WTC11 (cell line): Measurements from ENCODE around the gene HLA-DMA. TPM values are rescaled to one million over a fixed set of nuclear protein-coding genes. Genes with fewer than 3 reads are reported as not detected.

Experiments used
- ATAC-seq: fragments of 200-7000 bp; cut with Tn5 transposase; 2 replicates; pipeline ENCODE4 v1.10.0; 2021; ENCODE audit warnings: mild to moderate bottlenecking, moderate library complexity
- CTCF ChIA-PET: fragments of 300-600 bp; sonication (Branson Sonifier 250); formaldehyde crosslinking; loops from one replicate; lab custom pipeline; 2021; ENCODE audit warnings: antibody characterized with exemption; lab: Charles Lee
- POLR2A ChIA-PET: fragments of 350-600 bp; sonication (Branson Sonifier 250); formaldehyde crosslinking; loops from one replicate; lab custom pipeline; 2021; ENCODE audit warnings: antibody characterized with exemption; lab: Charles Lee
- DNase-seq: peaks from one replicate; pipeline ENCODE4 v3.0.0; 2021; ENCODE audit warnings: low spot score
- H3K27ac Mint-ChIP-seq: 2 replicates; pipeline ENCODE4 v1.8.0; 2021; ENCODE audit warnings: mixed read lengths
- H3K27me3 Mint-ChIP-seq: 2 replicates; pipeline ENCODE4 v1.8.0; 2021; ENCODE audit warnings: low read depth, mild to moderate bottlenecking, moderate library complexity, mixed read lengths
- H3K36me3 Mint-ChIP-seq: 2 replicates; pipeline ENCODE4 v1.8.0; 2021; ENCODE audit warnings: mixed read lengths
- H3K4me1 Mint-ChIP-seq: 2 replicates; pipeline ENCODE4 v1.8.0; 2022; ENCODE audit warnings: mixed read lengths
- H3K4me3 Mint-ChIP-seq: 2 replicates; pipeline ENCODE4 v1.8.0; 2021; ENCODE audit warnings: mild to moderate bottlenecking, moderate library complexity, mixed read lengths
- H3K9me3 Mint-ChIP-seq: 2 replicates; pipeline ENCODE4 v1.8.0; 2021; ENCODE audit warnings: mixed read lengths
- ERG ChIP-seq: fragments of 250-450 bp; sonication (Bioruptor Pico); IDR thresholded peaks from 2 replicates; pipeline ENCODE4 v1.8.0; 2021; ENCODE audit warnings: mild to moderate bottlenecking
- HMGXB4 ChIP-seq: sonication (generic); formaldehyde crosslinking; IDR thresholded peaks from 2 replicates; pipeline ENCODE4 v1.8.1; 2023; ENCODE audit warnings: mild to moderate bottlenecking, moderate library complexity, missing genetic modification reagents
- IRF2 ChIP-seq: sonication (generic); formaldehyde crosslinking; IDR thresholded peaks from 2 replicates; pipeline ENCODE4 v1.8.0; 2022; ENCODE audit warnings: low read depth, missing genetic modification reagents, borderline replicate concordance
- MAX ChIP-seq: sonication (generic); formaldehyde crosslinking; IDR thresholded peaks from 2 replicates; pipeline ENCODE4 v1.8.0; 2022; ENCODE audit warnings: mild to moderate bottlenecking, missing genetic modification reagents
- MLX ChIP-seq: sonication (generic); formaldehyde crosslinking; IDR thresholded peaks from 2 replicates; pipeline ENCODE4 v1.8.1; 2023; ENCODE audit warnings: mild to moderate bottlenecking, missing genetic modification reagents, moderate library complexity
- PRRX2 ChIP-seq: fragments of 250-450 bp; sonication (Bioruptor Pico); IDR thresholded peaks from 2 replicates; pipeline ENCODE4 v1.8.0; 2021; ENCODE audit warnings: mild to moderate bottlenecking
- ZNF219 ChIP-seq: sonication (generic); formaldehyde crosslinking; IDR thresholded peaks from 2 replicates; pipeline ENCODE4 v1.8.0; 2023; ENCODE audit warnings: missing genetic modification reagents, mild to moderate bottlenecking, borderline replicate concordance
- total RNA-seq: library from RNA; stranded (reverse); gene quantifications from 3 replicates; pipeline ENCODE4 v1.2.3, GENCODE V29; 2021
- TF ChIP-seq, protein P1 (sequence below): fragments of 250-450 bp; sonication (Bioruptor Pico); IDR thresholded peaks from 2 replicates; pipeline ENCODE4 v1.9.0; 2021; ENCODE audit warnings: mild to moderate bottlenecking
- TF ChIP-seq, protein P2 (sequence below): sonication (generic); formaldehyde crosslinking; IDR thresholded peaks from 2 replicates; pipeline ENCODE4 v1.8.0; 2023; ENCODE audit warnings: mild to moderate bottlenecking, missing genetic modification reagents
- TF ChIP-seq, protein P3 (sequence below): sonication (generic); formaldehyde crosslinking; IDR thresholded peaks from 2 replicates; pipeline ENCODE4 v1.8.1; 2023; ENCODE audit warnings: mild to moderate bottlenecking, missing genetic modification reagents, borderline replicate concordance
- TF ChIP-seq, protein P4 (sequence below): sonication (generic); formaldehyde crosslinking; IDR thresholded peaks from 2 replicates; pipeline ENCODE4 v1.8.0; 2022; ENCODE audit warnings: mild to moderate bottlenecking, missing genetic modification reagents
- TF ChIP-seq, protein P5 (sequence below): sonication (generic); formaldehyde crosslinking; IDR thresholded peaks from 2 replicates; pipeline ENCODE4 v1.8.1; 2023; ENCODE audit warnings: mild to moderate bottlenecking, missing genetic modification reagents

Gene HLA-DMA
- total RNA-seq, 1 experiment from 2014 or later: 6.6 TPM

- TF ChIP-seq MAX (CRISPR knock-in tag) (no peak), ERG (CRISPR knock-in tag) (no peak), ZNF219 (CRISPR knock-in tag) (no peak), HMGXB4 (CRISPR knock-in tag) (no peak), PRRX2 (CRISPR knock-in tag) (no peak), IRF2 (CRISPR knock-in tag) (no peak), MLX (CRISPR knock-in tag) (no peak)
- TF ChIP-seq, protein P1, sequence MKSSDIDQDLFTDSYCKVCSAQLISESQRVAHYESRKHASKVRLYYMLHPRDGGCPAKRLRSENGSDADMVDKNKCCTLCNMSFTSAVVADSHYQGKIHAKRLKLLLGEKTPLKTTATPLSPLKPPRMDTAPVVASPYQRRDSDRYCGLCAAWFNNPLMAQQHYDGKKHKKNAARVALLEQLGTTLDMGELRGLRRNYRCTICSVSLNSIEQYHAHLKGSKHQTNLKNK (CRISPR knock-in tag): no peak
- TF ChIP-seq, protein P2, sequence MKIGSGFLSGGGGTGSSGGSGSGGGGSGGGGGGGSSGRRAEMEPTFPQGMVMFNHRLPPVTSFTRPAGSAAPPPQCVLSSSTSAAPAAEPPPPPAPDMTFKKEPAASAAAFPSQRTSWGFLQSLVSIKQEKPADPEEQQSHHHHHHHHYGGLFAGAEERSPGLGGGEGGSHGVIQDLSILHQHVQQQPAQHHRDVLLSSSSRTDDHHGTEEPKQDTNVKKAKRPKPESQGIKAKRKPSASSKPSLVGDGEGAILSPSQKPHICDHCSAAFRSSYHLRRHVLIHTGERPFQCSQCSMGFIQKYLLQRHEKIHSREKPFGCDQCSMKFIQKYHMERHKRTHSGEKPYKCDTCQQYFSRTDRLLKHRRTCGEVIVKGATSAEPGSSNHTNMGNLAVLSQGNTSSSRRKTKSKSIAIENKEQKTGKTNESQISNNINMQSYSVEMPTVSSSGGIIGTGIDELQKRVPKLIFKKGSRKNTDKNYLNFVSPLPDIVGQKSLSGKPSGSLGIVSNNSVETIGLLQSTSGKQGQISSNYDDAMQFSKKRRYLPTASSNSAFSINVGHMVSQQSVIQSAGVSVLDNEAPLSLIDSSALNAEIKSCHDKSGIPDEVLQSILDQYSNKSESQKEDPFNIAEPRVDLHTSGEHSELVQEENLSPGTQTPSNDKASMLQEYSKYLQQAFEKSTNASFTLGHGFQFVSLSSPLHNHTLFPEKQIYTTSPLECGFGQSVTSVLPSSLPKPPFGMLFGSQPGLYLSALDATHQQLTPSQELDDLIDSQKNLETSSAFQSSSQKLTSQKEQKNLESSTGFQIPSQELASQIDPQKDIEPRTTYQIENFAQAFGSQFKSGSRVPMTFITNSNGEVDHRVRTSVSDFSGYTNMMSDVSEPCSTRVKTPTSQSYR (CRISPR knock-in tag): no peak
- TF ChIP-seq, protein P3, sequence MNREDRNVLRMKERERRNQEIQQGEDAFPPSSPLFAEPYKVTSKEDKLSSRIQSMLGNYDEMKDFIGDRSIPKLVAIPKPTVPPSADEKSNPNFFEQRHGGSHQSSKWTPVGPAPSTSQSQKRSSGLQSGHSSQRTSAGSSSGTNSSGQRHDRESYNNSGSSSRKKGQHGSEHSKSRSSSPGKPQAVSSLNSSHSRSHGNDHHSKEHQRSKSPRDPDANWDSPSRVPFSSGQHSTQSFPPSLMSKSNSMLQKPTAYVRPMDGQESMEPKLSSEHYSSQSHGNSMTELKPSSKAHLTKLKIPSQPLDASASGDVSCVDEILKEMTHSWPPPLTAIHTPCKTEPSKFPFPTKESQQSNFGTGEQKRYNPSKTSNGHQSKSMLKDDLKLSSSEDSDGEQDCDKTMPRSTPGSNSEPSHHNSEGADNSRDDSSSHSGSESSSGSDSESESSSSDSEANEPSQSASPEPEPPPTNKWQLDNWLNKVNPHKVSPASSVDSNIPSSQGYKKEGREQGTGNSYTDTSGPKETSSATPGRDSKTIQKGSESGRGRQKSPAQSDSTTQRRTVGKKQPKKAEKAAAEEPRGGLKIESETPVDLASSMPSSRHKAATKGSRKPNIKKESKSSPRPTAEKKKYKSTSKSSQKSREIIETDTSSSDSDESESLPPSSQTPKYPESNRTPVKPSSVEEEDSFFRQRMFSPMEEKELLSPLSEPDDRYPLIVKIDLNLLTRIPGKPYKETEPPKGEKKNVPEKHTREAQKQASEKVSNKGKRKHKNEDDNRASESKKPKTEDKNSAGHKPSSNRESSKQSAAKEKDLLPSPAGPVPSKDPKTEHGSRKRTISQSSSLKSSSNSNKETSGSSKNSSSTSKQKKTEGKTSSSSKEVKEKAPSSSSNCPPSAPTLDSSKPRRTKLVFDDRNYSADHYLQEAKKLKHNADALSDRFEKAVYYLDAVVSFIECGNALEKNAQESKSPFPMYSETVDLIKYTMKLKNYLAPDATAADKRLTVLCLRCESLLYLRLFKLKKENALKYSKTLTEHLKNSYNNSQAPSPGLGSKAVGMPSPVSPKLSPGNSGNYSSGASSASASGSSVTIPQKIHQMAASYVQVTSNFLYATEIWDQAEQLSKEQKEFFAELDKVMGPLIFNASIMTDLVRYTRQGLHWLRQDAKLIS: no peak
- TF ChIP-seq, protein P4, sequence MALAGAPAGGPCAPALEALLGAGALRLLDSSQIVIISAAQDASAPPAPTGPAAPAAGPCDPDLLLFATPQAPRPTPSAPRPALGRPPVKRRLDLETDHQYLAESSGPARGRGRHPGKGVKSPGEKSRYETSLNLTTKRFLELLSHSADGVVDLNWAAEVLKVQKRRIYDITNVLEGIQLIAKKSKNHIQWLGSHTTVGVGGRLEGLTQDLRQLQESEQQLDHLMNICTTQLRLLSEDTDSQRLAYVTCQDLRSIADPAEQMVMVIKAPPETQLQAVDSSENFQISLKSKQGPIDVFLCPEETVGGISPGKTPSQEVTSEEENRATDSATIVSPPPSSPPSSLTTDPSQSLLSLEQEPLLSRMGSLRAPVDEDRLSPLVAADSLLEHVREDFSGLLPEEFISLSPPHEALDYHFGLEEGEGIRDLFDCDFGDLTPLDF (CRISPR knock-in tag): no peak
- TF ChIP-seq, protein P5, sequence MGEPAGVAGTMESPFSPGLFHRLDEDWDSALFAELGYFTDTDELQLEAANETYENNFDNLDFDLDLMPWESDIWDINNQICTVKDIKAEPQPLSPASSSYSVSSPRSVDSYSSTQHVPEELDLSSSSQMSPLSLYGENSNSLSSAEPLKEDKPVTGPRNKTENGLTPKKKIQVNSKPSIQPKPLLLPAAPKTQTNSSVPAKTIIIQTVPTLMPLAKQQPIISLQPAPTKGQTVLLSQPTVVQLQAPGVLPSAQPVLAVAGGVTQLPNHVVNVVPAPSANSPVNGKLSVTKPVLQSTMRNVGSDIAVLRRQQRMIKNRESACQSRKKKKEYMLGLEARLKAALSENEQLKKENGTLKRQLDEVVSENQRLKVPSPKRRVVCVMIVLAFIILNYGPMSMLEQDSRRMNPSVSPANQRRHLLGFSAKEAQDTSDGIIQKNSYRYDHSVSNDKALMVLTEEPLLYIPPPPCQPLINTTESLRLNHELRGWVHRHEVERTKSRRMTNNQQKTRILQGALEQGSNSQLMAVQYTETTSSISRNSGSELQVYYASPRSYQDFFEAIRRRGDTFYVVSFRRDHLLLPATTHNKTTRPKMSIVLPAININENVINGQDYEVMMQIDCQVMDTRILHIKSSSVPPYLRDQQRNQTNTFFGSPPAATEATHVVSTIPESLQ: no peak
- H3K4me3 Mint-ChIP-seq: no peak overlapping the region
- no peaks in the 10 kb centered on the region for H3K36me3 Mint-ChIP-seq
- CTCF ChIA-PET: interaction anchor here (1.6 to 5.1 kb wide), 3 partner anchors 14 to 95 kb away, joined by 4 to 128 read pairs (median 82); partner anchors contain the start of gene HLA-DMB
- POLR2A ChIA-PET: interaction anchor here (1.4 kb wide), 1 partner anchor 15 kb away, joined by 5 read pairs; no protein-coding TSS in a partner anchor
- H3K9me3 Mint-ChIP-seq: no peaks in the 10 kb centered on the region
- peaks cover 20% of the 10 kb centered on the region for H3K4me1 Mint-ChIP-seq
- ATAC-seq: no peak
- no peak overlapping the region for H3K27ac Mint-ChIP-seq
- DNase-seq: no peak
- H3K27me3 Mint-ChIP-seq: no peaks in the 10 kb centered on the region
These were observed 3.3 kb upstream of the HLA-DMA start for GRCh38 chr6:32956176-32956575.
